Measurements from ENCODE around the gene CYBC1.

GRCh38 chr17:82412535-82413520 is 37.7 kb downstream of the CYBC1 start:
- TF ChIP-seq NR3C1 (CRISPR knock-in tag; conservative IDR thresholded peaks at IDR 0.05; ENCODE audit: low read depth) (no peak), CTCF (IDR thresholded peaks at IDR 0.05) (no peak), NR2C2 (CRISPR knock-in tag; IDR thresholded peaks at IDR 0.05) (no peak), ZNF263 (CRISPR knock-in tag; IDR thresholded peaks at IDR 0.05; ENCODE audit: low read depth) (no peak), SP1 (CRISPR knock-in tag; conservative IDR thresholded peaks at IDR 0.05) (no peak), MAX (CRISPR knock-in tag; IDR thresholded peaks at IDR 0.05) (no peak), GRHL2 (CRISPR knock-in tag; IDR thresholded peaks at IDR 0.05; ENCODE audit: insufficient replicate concordance, severe bottlenecking) (no peak), TP53 (CRISPR knock-in tag; IDR thresholded peaks at IDR 0.05) (no peak), SMAD4 (CRISPR knock-in tag; IDR thresholded peaks at IDR 0.05) (no peak), ZBTB21 (CRISPR knock-in tag; IDR thresholded peaks at IDR 0.05; ENCODE audit: borderline replicate concordance) (no peak), ELF4 (CRISPR knock-in tag; IDR thresholded peaks at IDR 0.05; ENCODE audit: low read depth) (no peak), MLX (CRISPR knock-in tag; IDR thresholded peaks at IDR 0.05) (no peak)

Measured in WTC11 (cell line).